ENCODE data around the gene CAPZA1. TPM values are rescaled to one million over a fixed set of nuclear protein-coding genes. Genes with fewer than 3 reads are reported as not detected.
A peak's percentile ranks its signal among the peaks of the same experiment; 100 is the strongest.

CAPZA1 gene
- total RNA-seq, 1 experiment from 2014 or later: 211 TPM

DNA sequence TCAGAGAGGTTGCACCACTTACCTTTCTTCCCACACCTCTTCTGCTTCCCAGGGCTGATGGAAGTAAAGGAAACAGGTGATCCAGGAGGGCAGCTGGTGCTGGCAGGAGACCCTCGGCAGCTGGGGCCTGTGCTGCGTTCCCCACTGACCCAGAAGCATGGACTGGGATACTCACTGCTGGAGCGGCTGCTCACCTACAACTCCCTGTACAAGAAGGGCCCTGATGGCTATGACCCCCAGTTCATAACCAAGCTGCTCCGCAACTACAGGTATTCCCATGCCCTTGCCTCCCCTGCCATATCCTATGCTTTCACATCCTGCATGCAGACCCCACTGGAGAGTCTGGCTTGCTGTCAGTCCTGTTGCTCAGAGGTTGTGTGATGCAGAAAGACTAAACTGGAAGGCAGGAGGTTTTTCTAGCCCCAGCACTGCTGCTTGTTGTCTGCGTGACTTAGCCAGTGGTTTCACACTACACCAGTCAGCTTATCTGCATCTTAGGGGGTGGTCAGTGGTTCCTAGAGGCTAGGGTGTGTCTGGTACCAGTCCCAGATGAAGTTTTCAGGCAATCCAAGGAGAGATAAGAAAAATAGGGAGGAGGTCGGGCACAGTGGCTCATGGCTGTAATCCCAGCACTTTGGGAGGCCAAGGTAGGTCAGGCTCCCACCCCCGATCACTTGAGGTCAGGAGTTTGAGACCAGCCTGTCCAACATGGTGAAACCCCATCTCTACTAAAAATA is 77.1 kb downstream of the CAPZA1 start:
- no peak for DNase-seq
- no peak overlapping the region for H3K27ac ChIP-seq
- H3K36me3 ChIP-seq: peaks cover 63% of the 10 kb centered on the region
- no peak overlapping the region for H3K4me3 ChIP-seq
- H3K27me3 ChIP-seq: no peaks in the 10 kb centered on the region
- H3K4me1 ChIP-seq: peaks cover 14% of the 10 kb centered on the region
- H3K9me3 ChIP-seq (replicated peaks): no peaks in the 10 kb centered on the region

DNA sequence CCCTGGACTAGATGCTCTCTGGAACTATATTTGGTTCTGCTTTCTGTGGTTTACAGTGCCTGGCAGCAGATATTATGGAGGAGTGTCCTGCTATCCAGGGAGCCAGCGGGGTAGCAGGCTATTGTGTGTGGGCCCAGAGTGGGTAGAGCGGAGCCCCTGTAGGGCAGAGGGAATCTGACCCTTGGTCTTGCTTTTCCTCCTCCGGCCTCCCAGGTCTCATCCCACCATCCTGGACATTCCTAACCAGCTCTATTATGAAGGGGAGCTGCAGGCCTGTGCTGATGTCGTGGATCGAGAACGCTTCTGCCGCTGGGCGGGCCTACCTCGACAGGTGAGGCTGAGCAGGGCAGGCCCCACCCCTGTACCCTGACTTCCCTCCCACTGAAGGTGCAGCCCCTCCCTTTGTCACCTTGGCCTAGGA is 78.2 kb downstream of the CAPZA1 start:
- no peaks in the 10 kb centered on the region for H3K27me3 ChIP-seq
- DNase-seq: no peak
- H3K4me1 ChIP-seq: peaks cover 16% of the 10 kb centered on the region
- no peaks in the 10 kb centered on the region for H3K9me3 ChIP-seq (replicated peaks)
- H3K4me3 ChIP-seq: no peak overlapping the region
- H3K36me3 ChIP-seq: peaks cover 58% of the 10 kb centered on the region
- H3K27ac ChIP-seq: no peak overlapping the region

DNA sequence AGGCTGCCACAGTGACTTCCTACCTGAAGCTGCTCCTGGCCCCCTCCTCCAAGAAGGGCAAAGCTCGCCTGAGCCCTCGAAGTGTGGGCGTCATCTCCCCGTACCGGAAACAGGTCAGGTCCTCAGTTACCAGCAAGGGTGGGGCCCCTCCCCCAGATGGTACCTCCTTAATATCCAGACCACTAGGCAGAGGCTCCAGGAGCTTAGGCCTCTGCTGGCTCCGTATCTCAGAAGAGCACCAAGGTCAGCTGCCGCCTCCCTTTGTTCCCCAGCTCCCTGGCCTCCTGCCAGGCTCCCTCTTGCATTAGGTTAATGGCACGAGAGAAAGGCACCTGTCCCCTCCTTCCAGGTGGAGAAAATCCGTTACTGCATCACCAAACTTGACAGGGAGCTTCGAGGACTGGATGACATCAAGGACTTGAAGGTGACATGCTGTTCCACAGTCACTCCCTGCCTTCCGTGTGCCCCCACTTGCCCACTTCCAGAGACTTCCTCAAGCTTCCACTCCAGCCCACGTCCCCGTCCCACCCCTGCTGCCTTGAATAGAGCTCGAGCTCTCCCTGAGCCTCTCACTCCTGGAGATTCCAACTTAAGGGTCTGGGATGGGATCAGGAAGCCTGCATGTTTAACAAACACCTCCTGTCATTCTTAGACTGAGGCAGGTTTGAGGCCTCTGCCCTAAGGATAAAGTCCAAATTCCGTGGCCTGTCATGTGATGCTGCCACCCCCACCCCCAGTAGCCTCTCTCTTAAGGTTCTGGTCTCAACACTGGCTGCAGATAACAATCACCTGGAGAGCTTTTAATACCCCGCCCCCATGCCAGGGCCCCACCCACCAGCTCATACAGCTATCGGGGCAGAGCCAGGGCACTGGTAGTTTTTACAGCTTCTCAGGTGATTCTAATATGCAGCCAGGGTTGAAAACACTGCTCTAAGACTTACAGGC is 79.0 kb downstream of the CAPZA1 start:
- Histone ChIP-seq H3K36me3 (peaks cover 52% of the 10 kb centered on the region), H3K27ac (no peak overlapping the region), H3K4me1 (peaks cover 19% of the 10 kb centered on the region), H3K4me3 (no peak overlapping the region), H3K9me3 (replicated peaks) (no peaks in the 10 kb centered on the region), H3K27me3 (no peaks in the 10 kb centered on the region)
- DNase-seq: peak in 1 of 2 experiments; percentile 27

DNA sequence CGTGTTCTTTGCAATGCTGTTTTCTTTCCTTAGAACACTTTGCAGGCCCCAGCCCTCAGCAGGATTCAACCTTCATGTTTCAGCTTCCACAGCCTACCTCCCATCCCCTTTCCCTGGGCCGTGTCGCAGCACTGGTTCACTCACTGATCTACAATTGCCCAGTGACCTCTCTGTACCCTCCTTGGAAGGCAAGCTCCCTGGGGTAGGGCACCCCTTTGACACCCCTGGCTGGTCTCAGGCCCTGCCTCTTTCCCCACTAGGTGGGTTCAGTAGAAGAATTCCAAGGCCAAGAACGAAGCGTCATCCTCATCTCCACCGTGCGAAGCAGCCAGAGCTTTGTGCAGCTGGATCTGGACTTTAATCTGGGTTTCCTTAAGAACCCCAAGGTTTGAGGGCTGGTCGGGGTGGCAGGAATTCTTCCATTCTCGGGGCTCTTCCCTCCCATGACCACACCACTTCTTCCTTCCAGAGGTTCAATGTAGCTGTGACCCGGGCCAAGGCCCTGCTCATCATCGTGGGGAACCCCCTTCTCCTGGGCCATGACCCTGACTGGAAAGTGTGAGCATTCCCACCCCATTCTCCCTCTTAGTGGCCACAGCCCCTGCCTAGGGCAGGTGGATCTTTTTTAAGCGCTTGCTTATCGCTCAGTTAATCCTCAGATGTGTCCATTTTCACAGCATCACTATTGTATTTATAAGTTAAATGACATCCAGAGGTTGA is 80.0 kb downstream of the CAPZA1 start:
- Histone ChIP-seq H3K27ac (no peak overlapping the region), H3K27me3 (no peaks in the 10 kb centered on the region), H3K9me3 (replicated peaks) (no peaks in the 10 kb centered on the region), H3K4me3 (no peak overlapping the region), H3K4me1 (peaks cover 24% of the 10 kb centered on the region), H3K36me3 (peaks cover 44% of the 10 kb centered on the region)
- no peak for DNase-seq

DNA sequence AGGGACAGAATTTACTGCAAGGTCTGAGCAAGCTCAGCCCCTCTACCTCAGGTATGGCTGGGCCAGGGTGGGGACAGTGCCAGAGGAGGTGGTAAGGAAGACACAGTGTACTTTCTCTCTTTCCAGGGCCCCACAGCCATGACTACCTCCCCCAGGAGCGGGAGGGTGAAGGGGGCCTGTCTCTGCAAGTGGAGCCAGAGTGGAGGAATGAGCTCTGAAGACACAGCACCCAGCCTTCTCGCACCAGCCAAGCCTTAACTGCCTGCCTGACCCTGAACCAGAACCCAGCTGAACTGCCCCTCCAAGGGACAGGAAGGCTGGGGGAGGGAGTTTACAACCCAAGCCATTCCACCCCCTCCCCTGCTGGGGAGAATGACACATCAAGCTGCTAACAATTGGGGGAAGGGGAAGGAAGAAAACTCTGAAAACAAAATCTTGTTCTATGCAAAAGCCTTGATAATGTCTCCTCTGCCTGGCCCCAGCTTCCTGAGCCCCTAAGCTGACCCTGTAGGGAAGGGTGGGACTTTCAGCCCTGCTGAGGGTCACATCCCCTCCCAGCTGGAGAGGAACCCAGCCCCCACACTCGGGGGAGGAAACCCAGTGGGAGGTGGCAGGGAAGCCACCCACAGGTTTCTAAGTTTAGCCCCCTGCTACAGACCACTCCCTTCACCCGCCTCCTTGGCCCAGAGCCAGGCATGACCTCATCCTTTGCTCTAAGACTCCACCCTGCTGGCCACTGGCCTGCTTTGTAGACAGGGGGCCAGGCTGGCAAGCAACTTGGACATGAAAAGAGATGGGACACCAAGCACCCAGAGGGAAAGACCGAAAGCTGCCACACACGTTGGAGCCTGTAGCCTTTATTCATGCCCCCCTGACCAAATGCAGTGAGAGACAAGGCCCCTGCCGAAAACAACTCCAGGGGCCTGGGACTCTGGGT is 80.9 kb downstream of the CAPZA1 start:
- Histone ChIP-seq H3K4me1 (peaks cover 28% of the 10 kb centered on the region), H3K27me3 (no peaks in the 10 kb centered on the region), H3K4me3 (no peak overlapping the region), H3K27ac (peak overlapping the region; percentile 36; the same call in 1 of the 2 replicates), H3K36me3 (peaks cover 42% of the 10 kb centered on the region), H3K9me3 (replicated peaks) (no peaks in the 10 kb centered on the region)
- peak; percentile 96 to 97 for DNase-seq

DNA sequence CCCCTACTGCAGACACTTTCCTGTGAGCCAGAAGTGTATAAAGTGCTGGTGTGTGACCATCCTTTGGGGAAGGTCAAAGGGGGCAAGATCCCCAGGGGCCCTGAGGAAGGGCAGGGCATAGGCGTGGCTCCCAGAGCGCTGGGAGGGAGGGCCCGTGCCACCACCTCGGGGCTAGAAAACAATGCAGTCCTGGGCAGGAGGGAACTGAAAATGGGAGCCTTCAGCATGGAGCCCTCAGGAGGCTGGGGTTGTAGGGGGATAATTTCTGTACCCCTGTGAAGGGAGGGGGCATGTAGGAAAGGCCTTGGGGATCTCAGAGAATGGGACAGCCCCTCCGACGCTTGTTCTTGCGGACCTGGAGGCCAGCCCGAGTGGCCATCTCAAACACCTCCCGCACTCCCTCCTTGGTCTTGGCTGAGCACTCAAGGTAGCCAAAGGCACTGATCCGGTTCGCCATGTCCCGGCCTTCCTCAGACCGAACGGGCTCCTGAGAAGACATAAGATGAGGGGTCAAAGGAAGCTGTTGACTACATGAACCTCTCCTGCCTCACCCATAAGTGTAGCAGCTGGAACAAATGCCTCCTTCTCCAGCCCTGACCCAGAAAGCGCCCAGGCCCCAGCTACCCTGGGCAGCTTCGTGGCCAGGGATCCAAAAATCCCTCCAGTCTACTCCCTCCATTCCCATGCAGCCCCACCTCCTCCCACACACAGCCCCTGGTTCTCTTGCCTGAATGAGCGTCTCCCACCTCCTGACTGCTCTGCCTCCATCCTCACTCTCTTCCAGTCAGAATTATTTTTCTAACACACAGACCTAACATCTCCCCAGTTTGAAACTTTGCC is 81.8 kb downstream of the CAPZA1 start:
- Histone ChIP-seq H3K27ac (peak overlapping the region; percentile 36; the same call in 1 of the 2 replicates), H3K36me3 (peaks cover 39% of the 10 kb centered on the region), H3K4me3 (no peak overlapping the region), H3K4me1 (peaks cover 31% of the 10 kb centered on the region), H3K9me3 (replicated peaks) (no peaks in the 10 kb centered on the region), H3K27me3 (no peaks in the 10 kb centered on the region)
- no peak for DNase-seq

DNA sequence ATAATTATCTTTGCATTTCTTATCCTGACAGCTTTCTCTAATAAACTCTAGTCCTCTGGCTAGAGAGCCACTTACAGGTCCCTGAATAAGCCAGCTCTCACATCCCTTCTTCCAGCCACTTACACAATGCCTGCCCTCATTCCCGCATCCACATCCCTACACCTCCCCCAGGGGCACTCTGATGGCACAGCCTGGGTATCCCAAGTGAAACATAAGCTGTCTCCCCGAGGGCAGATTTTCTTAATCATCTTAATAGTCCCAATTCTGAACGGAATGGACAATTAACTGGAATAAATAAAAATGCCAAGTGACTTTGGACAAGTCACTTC is 82.4 kb downstream of the CAPZA1 start:
- Histone ChIP-seq H3K36me3 (peaks cover 33% of the 10 kb centered on the region), H3K4me3 (no peak overlapping the region), H3K9me3 (replicated peaks) (no peaks in the 10 kb centered on the region), H3K4me1 (peaks cover 31% of the 10 kb centered on the region), H3K27ac (no peak overlapping the region), H3K27me3 (no peaks in the 10 kb centered on the region)
- DNase-seq: no peak

DNA sequence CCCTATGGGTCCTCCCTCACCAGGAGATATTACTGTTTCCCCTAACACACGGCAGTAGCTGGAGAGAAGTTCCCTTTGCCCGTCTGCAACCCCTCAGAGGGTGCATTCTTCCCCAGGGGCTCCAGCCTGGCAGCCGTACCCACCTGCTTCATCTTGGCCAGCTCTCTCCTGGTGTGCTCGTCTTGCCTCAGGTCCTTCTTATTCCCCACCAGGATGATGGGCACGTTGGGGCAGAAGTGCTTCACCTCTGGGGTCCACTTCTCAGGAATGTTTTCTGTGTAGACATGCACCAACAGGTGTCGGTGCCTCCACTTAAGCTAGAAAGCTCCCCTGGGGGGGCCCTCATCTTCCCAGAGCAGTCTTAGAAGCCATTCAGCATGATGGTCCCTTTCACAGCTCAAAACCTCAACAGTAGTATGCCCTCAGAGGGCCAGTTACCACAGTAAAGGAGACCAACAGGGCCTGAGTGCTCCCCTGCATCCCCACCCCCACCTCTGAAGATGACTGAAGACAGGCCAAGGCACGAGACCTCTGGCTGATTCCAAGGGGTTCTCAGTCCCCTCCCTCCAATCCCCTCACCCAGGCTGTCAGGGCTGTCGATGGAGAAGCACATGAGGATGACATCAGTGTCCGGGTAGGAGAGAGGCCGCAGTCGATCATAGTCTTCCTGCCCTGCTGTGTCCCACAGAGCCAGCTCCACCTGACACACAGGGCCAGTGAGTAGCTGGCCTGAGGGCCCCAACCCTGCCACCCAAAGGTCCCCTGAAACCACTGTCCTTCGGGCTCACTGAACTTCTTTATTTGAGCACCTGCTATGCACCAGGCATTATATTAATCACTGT is 83.0 kb downstream of the CAPZA1 start:
- peaks cover 31% of the 10 kb centered on the region for H3K4me1 ChIP-seq
- H3K9me3 ChIP-seq (replicated peaks): no peaks in the 10 kb centered on the region
- H3K27ac ChIP-seq: no peak overlapping the region
- DNase-seq: peak in 1 of 2 experiments; percentile 30
- no peak overlapping the region for H3K4me3 ChIP-seq
- peaks cover 29% of the 10 kb centered on the region for H3K36me3 ChIP-seq
- H3K27me3 ChIP-seq: no peaks in the 10 kb centered on the region

DNA sequence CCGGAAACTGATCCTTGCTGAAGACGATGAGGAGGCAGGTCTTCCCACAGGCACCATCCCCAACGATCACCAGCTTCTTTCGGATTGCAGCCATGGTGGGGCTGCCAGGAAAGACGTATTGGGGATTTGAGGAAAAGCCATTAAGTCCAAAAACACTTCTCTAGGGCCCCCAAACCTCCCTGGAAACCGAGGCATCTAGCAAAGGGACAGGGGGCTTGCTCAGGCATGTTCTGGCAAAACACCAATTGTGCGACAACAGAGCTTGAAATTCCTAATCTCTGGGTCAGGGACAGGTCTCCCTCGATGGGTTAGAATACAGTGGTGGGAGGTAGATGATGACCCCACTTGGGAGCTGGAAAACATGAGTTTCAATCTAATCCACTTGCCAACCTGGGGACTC is 84.1 kb downstream of the CAPZA1 start:
- H3K36me3 ChIP-seq: peaks cover 26% of the 10 kb centered on the region
- H3K27ac ChIP-seq: no peak overlapping the region
- DNase-seq: no peak
- H3K4me1 ChIP-seq: peaks cover 31% of the 10 kb centered on the region
- H3K27me3 ChIP-seq: no peaks in the 10 kb centered on the region
- H3K4me3 ChIP-seq: no peak overlapping the region
- H3K9me3 ChIP-seq (replicated peaks): no peaks in the 10 kb centered on the region

DNA sequence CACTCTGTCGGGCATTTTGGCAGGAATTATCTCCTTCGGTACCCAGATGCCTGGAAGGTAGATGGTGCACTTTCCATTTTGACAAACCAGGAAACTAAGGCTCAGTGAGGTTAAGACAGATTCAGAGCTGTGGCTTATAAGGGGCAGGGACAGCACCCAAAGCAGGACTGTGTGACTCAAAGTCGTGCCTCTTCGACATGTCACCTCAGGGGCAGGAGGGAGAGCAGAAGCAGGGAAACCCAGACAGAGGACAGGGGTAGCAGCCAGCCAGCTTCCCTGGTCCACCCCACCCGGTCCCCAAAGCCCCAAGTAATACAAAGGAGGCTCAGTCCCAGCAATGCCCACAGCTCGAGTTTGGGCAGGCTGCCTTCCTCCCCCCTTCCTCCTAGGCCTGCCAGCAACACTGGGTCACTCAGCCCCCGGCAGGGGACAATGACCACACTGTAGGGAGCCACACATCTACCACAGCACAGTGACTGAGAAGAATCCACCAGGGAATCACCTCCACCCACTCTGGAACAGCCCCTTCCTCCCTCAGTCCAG is 84.8 kb downstream of the CAPZA1 start:
- Histone ChIP-seq H3K4me3 (peak overlapping the region; percentile 91), H3K4me1 (peaks cover 31% of the 10 kb centered on the region), H3K27me3 (no peaks in the 10 kb centered on the region), H3K36me3 (peaks cover 20% of the 10 kb centered on the region), H3K9me3 (replicated peaks) (no peaks in the 10 kb centered on the region), H3K27ac (peak overlapping the region; percentile 27; the same call in 1 of the 2 replicates)
- DNase-seq: no peak

DNA sequence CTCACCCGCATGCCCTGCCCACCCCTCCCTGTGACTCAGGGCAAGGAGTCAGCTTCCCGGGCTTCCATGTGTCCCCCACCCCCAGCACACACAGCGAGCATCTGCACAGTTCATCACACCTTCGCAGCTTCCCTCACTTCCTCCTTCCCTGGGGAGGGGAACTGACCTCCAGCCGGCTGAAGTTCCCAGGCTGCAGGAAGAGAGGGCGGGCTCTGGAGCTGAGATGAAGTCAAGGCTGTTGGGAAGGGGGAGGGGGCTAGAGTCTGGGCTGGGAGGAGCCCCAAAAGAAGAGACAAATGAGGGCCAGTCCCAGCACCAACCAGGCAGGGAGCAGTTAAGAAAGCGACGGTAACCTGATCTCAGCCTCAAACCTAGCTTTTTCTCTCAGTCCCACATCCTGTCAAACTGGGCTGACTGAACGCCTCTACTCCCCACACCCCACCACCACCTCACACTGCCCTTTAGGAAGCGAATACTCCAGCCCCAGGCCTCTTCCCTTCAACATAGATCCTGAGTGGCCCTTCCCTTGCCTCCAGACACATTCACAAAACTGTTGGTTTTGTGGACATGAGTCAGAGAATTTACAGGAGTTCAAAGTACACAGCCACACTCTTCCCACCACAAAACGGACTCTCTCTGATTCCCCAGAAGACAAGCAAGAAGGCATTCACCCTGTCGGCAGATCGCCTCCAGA is 85.4 kb downstream of the CAPZA1 start:
- peak; percentile 95 to 97 for DNase-seq
- Histone ChIP-seq H3K9me3 (replicated peaks) (no peaks in the 10 kb centered on the region), H3K27me3 (no peaks in the 10 kb centered on the region), H3K27ac (peak overlapping the region; percentile 51; the same call in 1 of the 2 replicates), H3K4me3 (peak overlapping the region; percentile 91), H3K36me3 (peaks cover 14% of the 10 kb centered on the region), H3K4me1 (peaks cover 31% of the 10 kb centered on the region)

Measured in SJCRH30 (cell line).